Vagina (tissue), 2 donors: ENCODE measurements around the gene NUP85. TPM values are rescaled to one million over a fixed set of nuclear protein-coding genes. Genes with fewer than 3 reads are reported as not detected.

Experiments
- DNase-seq, 2 donors: peaks; one replicate each; pipeline ENCODE4 v3.0.0-alpha.2; 2017; ENCODE audit errors: extremely low spot score in 2 of 2
- H3K27ac ChIP-seq: fragments of 200-600 bp; sonication (generic); one replicate; pipeline ENCODE4 v1.5.1; 2019
- H3K27me3 ChIP-seq: fragments of 200-600 bp; sonication (generic); one replicate; pipeline ENCODE4 v1.5.1; 2019
- H3K36me3 ChIP-seq, 2 donors: fragments of 200-600 bp; sonication (generic); one replicate each; pipeline ENCODE4 v1.5.1; 2017 to 2019
- H3K4me1 ChIP-seq: fragments of 200-600 bp; sonication (generic); one replicate; pipeline ENCODE4 v1.5.1; 2019
- H3K4me3 ChIP-seq, 2 donors: fragments of 200-600 bp; sonication (generic); 1 replicate in 1 of 2; 2 replicates in 1 of 2; pipeline ENCODE4 v1.5.1; 2016 to 2019
- H3K9me3 ChIP-seq: fragments of 200-600 bp; sonication (generic); one replicate; pipeline ENCODE4 v1.5.1; 2019
- CTCF ChIP-seq, 3 experiments: fragments of 450-650 bp in 2 of 3; fragments of 200-600 bp in 1 of 3; sonication (generic) in 1 of 3; IDR thresholded peaks; one replicate each; pipeline ENCODE4 v1.5.1; 2017 to 2019; ENCODE audit warnings: antibody characterized with exemption in 3 of 3, mild to moderate bottlenecking in 2 of 3, moderate library complexity in 2 of 3
- POLR2A ChIP-seq, 2 donors: fragments of 450-650 bp; IDR thresholded peaks; one replicate each; pipeline ENCODE4 v1.6.1; 2017; ENCODE audit warnings: antibody characterized with exemption in 2 of 2, mild to moderate bottlenecking in 2 of 2, moderate library complexity in 2 of 2
- POLR2AphosphoS5 ChIP-seq, 2 donors: sonication (generic); formaldehyde crosslinking; IDR thresholded peaks; one replicate each; pipeline ENCODE4 v1.9.0; 2017; ENCODE audit warnings: antibody characterized with exemption in 2 of 2, mild to moderate bottlenecking in 2 of 2, low read depth in 1 of 2; ENCODE audit not compliant: insufficient read depth in 1 of 2
- intact Hi-C: fragments of 100-400 bp; cut with DNase I; formaldehyde crosslinking; loops from one replicate; pipeline ENCODE4 v1.15.1; 2023
- total RNA-seq: library from RNA; depleted of rRNA; stranded (reverse); fragments of >200 nt; gene quantifications from one replicate; pipeline ENCODE4 v1.2.3, GENCODE V29; 2016

NUP85 gene
- total RNA-seq, 1 donor from 2014 or later, result 33.9 TPM

GRCh38 chr17:75237100-75238014, 31.9 kb downstream of the NUP85 start:
- Histone ChIP-seq H3K4me1 (no peaks in the 10 kb centered on the region), H3K27ac (no peak overlapping the region), H3K27me3 (no peaks in the 10 kb centered on the region), H3K9me3 (no peaks in the 10 kb centered on the region), H3K4me3 (no peak overlapping the region), H3K36me3 (peaks cover 0 to 81% of the 10 kb centered on the region in 2 donors)
- intact Hi-C loops, result no loop called here
- TF ChIP-seq POLR2A (IDR thresholded peaks at IDR 0.05) (no peak), CTCF (IDR thresholded peaks at IDR 0.05) (no peak), POLR2AphosphoS5 (IDR thresholded peaks at IDR 0.05; ENCODE audit: insufficient read depth in 1 of 2, low read depth in 1 of 2) (no peak)
- DNase-seq, result no peak

GRCh38 chr17:75238020-75238580, 32.6 kb downstream of the NUP85 start:
- H3K27me3 ChIP-seq, result no peaks in the 10 kb centered on the region
- H3K4me3 ChIP-seq, result no peak overlapping the region
- H3K36me3 ChIP-seq, result peaks cover 0 to 82% of the 10 kb centered on the region in 2 donors
- H3K27ac ChIP-seq, result no peak overlapping the region
- TF ChIP-seq POLR2AphosphoS5 (IDR thresholded peaks at IDR 0.05; ENCODE audit: insufficient read depth in 1 of 2, low read depth in 1 of 2), result no peak
- no peak for TF ChIP-seq CTCF (IDR thresholded peaks at IDR 0.05)
- TF ChIP-seq POLR2A (IDR thresholded peaks at IDR 0.05), result no peak
- no peaks in the 10 kb centered on the region for H3K9me3 ChIP-seq
- intact Hi-C loops, result no loop called here
- DNase-seq, result no peak
- H3K4me1 ChIP-seq, result no peaks in the 10 kb centered on the region

- H3K36me3 ChIP-seq, result peaks cover 0 to 84% of the 10 kb centered on the region in 2 donors
- no peaks in the 10 kb centered on the region for H3K4me1 ChIP-seq
- no peaks in the 10 kb centered on the region for H3K9me3 ChIP-seq
- intact Hi-C loops, result no loop called here
- peak; percentile 39 to 56 (median 53) for TF ChIP-seq CTCF (IDR thresholded peaks at IDR 0.05)
- TF ChIP-seq POLR2AphosphoS5 (IDR thresholded peaks at IDR 0.05; ENCODE audit: insufficient read depth in 1 of 2, low read depth in 1 of 2), result peak in 1 of 2 donors; percentile 42
- no peak for TF ChIP-seq POLR2A (IDR thresholded peaks at IDR 0.05)
- no peak for DNase-seq
- H3K27me3 ChIP-seq, result no peaks in the 10 kb centered on the region
- H3K27ac ChIP-seq, result no peak overlapping the region
- no peak overlapping the region for H3K4me3 ChIP-seq
Measured at GRCh38 chr17:75238684-75239191, 33.3 kb downstream of the NUP85 start.

GRCh38 chr17:75239214-75239613, 33.7 kb downstream of the NUP85 start:
- no peak for DNase-seq
- Histone ChIP-seq H3K36me3 (peaks cover 0 to 89% of the 10 kb centered on the region in 2 donors), H3K4me1 (no peaks in the 10 kb centered on the region), H3K27me3 (no peaks in the 10 kb centered on the region), H3K27ac (no peak overlapping the region), H3K9me3 (no peaks in the 10 kb centered on the region), H3K4me3 (no peak overlapping the region)
- intact Hi-C loops, result no loop called here
- no peak for TF ChIP-seq POLR2A (IDR thresholded peaks at IDR 0.05)
- no peak for TF ChIP-seq POLR2AphosphoS5 (IDR thresholded peaks at IDR 0.05; ENCODE audit: insufficient read depth in 1 of 2, low read depth in 1 of 2)

GRCh38 chr17:75239778-75240393, 34.4 kb downstream of the NUP85 start:
- no peak for TF ChIP-seq POLR2AphosphoS5 (IDR thresholded peaks at IDR 0.05; ENCODE audit: insufficient read depth in 1 of 2, low read depth in 1 of 2)
- no peak for TF ChIP-seq CTCF (IDR thresholded peaks at IDR 0.05)
- no peak for TF ChIP-seq POLR2A (IDR thresholded peaks at IDR 0.05)
- Histone ChIP-seq H3K4me3 (no peak overlapping the region), H3K27ac (no peak overlapping the region), H3K4me1 (no peaks in the 10 kb centered on the region), H3K27me3 (no peaks in the 10 kb centered on the region), H3K9me3 (no peaks in the 10 kb centered on the region), H3K36me3 (peaks cover 0 to 90% of the 10 kb centered on the region in 2 donors)
- intact Hi-C loops, result no loop called here
- DNase-seq, result no peak
